Measurements from ENCODE around the gene ARHGDIA.

ARHGDIA gene

DNA sequence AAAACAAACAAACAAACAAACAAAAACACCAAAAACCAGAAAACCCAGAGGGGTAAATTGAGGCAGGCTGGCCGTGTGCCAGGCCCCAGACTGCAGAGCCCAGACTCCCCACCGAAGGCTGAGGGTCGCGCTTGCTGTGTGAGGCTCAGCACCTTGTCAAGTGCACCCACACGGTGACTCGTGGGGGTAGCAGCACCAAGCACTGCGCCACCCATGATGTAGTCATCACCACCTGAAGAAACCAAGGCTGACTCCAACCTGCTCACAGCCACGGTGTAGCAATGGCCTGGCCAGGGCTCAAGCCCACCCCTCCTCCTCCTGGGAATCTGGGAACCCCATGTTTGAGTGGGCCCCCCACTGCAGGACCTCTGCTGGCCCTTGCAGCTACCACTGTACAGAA lies 50.0 kb downstream of the ARHGDIA start:
- DNase-seq, result no peak

DNA sequence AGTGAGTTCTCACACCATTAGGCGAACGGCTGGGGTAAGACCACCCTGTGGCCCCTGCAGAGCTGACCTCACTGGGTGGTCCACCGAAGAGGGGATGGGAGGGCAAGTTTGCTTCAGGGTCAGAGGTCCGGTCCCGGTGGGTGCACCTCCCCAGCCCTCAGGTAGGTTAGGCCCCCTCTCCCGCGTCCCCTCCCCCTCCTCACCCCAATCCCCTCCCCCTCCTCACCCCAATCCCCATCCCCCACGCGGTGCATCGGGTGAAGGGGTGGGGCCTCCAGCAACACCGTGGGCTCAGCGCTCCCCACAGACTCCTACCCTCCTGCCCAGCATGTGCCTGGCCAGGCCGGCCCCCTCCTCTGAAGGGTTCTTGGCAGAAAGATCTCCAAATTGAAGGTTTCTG lies 51.4 kb downstream of the ARHGDIA start:
- DNase-seq, result no peak

DNA sequence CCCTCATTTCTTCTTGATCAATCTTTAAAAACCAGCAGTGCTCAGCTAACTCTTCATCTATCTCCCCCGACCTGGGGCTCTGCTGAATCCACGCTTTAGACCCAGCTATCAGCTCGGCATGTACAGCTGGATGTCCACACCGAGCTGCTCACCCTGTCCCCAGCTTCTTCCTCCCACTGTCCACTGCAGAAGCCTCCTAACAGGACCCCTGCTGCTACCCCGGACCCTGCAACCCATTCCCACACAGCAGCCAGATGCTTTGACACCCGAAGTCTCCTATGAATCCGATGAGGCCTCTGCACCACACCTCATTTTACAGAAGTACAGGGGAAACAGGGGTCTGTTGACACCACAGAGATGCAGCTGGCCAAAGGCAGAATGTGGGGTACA lies 53.4 kb downstream of the ARHGDIA start:
- DNase-seq, result no peak
